ENCODE data around the gene KPNA1.

GRCh38 chr3:122430371-122430770, 84.4 kb downstream of the KPNA1 start:
- TF ChIP-seq TCF7 (CRISPR knock-in tag; IDR thresholded peaks at IDR 0.05; ENCODE audit: low read depth) (no peak), SP1 (CRISPR knock-in tag; conservative IDR thresholded peaks at IDR 0.05) (no peak), CTCF (IDR thresholded peaks at IDR 0.05) (no peak), ELF4 (CRISPR knock-in tag; IDR thresholded peaks at IDR 0.05; ENCODE audit: low read depth) (no peak), FOXK1 (CRISPR knock-in tag; IDR thresholded peaks at IDR 0.05) (no peak), FOXJ3 (CRISPR knock-in tag; IDR thresholded peaks at IDR 0.05; ENCODE audit: borderline replicate concordance) (no peak), ZNF219 (CRISPR knock-in tag; IDR thresholded peaks at IDR 0.05; ENCODE audit: borderline replicate concordance) (no peak), ZNF281 (CRISPR knock-in tag; IDR thresholded peaks at IDR 0.05) (no peak), USF2 (CRISPR knock-in tag; IDR thresholded peaks at IDR 0.05) (no peak), ATF2 (CRISPR knock-in tag; IDR thresholded peaks at IDR 0.05; ENCODE audit: borderline replicate concordance, low read depth) (no peak), MAX (CRISPR knock-in tag; IDR thresholded peaks at IDR 0.05) (no peak), JUN (CRISPR knock-in tag; IDR thresholded peaks at IDR 0.05) (no peak), NR2C2 (CRISPR knock-in tag; IDR thresholded peaks at IDR 0.05) (no peak)

Data from WTC11 (cell line).